Activated T-helper 2 cell treated with anti-CD3 and anti-CD28 coated beads, Interferon-gamma antibody, Interleukin-2, Interleukin-4, amounts not matched to agents 10 μg/mL and 5 μg/mL and 100 μg/mL, durations not matched to agents 14 hours and 24 hours and 36 hours (primary cell): ENCODE results near the gene ARSB. TPM values are rescaled to one million over a fixed set of nuclear protein-coding genes. Genes with fewer than 3 reads are reported as not detected.
"Not testable (repeated sequence)": the region's sequence is repeated elsewhere in the genome, so short reads cannot be mapped to it uniquely, and the experiment has no call there.

Experiments used
- DNase-seq: peaks from one replicate; pipeline ENCODE4 v3.0.0; 2021; ENCODE audit warnings: low spot score
- H3K27ac Mint-ChIP-seq: one replicate; pipeline ENCODE4 v1.8.0; 2021; ENCODE audit warnings: mixed read lengths
- H3K27me3 Mint-ChIP-seq: one replicate; pipeline ENCODE4 v1.8.0; 2021; ENCODE audit warnings: low read depth, mixed read lengths
- H3K36me3 Mint-ChIP-seq: one replicate; pipeline ENCODE4 v1.8.0; 2021; ENCODE audit warnings: low read depth, mixed read lengths
- H3K4me1 Mint-ChIP-seq: one replicate; pipeline ENCODE4 v1.8.0; 2021; ENCODE audit warnings: low read depth, mixed read lengths
- H3K4me3 Mint-ChIP-seq: one replicate; pipeline ENCODE4 v1.8.0; 2021; ENCODE audit warnings: low read depth, mild to moderate bottlenecking, moderate library complexity, mixed read lengths
- H3K9me3 Mint-ChIP-seq: one replicate; pipeline ENCODE4 v1.8.0; 2021; ENCODE audit warnings: mixed read lengths
- intact Hi-C: fragments of 100-400 bp; cut with micrococcal nuclease; formaldehyde crosslinking; loops from one replicate; pipeline ENCODE4 v1.15.1; 2023
- total RNA-seq: library from RNA; stranded (reverse); gene quantifications from 2 replicates; pipeline ENCODE4 v1.2.3, GENCODE V29; 2022

Gene ARSB
- total RNA-seq, 1 donor from 2014 or later: 19.6 TPM

GRCh38 chr5:78762743-78763142, 222.4 kb downstream of the ARSB start:
- H3K36me3 Mint-ChIP-seq, H3K4me1 Mint-ChIP-seq, H3K27ac Mint-ChIP-seq, H3K4me3 Mint-ChIP-seq, intact Hi-C loops, H3K9me3 Mint-ChIP-seq, DNase-seq: not testable (repeated sequence)
- H3K27me3 Mint-ChIP-seq: peaks cover 16% of the 10 kb centered on the region

GRCh38 chr5:78761840-78762239, 223.3 kb downstream of the ARSB start:
- no peak overlapping the region for H3K4me3 Mint-ChIP-seq
- no peaks in the 10 kb centered on the region for H3K9me3 Mint-ChIP-seq
- peaks cover 16% of the 10 kb centered on the region for H3K27me3 Mint-ChIP-seq
- H3K4me1 Mint-ChIP-seq: peaks cover 17% of the 10 kb centered on the region
- intact Hi-C loops: no loop called here
- DNase-seq: no peak
- H3K27ac Mint-ChIP-seq: no peak overlapping the region
- no peaks in the 10 kb centered on the region for H3K36me3 Mint-ChIP-seq

- no peaks in the 10 kb centered on the region for H3K9me3 Mint-ChIP-seq
- DNase-seq: no peak
- intact Hi-C loops: no loop called here
- peaks cover 17% of the 10 kb centered on the region for H3K4me1 Mint-ChIP-seq
- no peak overlapping the region for H3K4me3 Mint-ChIP-seq
- H3K36me3 Mint-ChIP-seq: no peaks in the 10 kb centered on the region
- H3K27ac Mint-ChIP-seq: no peak overlapping the region
- peaks cover 15% of the 10 kb centered on the region for H3K27me3 Mint-ChIP-seq
Measured at GRCh38 chr5:78760770-78761169, 224.3 kb downstream of the ARSB start.

- intact Hi-C loops: no loop called here
- peaks cover 14% of the 10 kb centered on the region for H3K27me3 Mint-ChIP-seq
Measured at GRCh38 chr5:78760366-78760765, 224.7 kb downstream of the ARSB start.

GRCh38 chr5:78758169-78758839, 226.8 kb downstream of the ARSB start:
- no peaks in the 10 kb centered on the region for H3K9me3 Mint-ChIP-seq
- H3K36me3 Mint-ChIP-seq: no peaks in the 10 kb centered on the region
- peaks cover 8% of the 10 kb centered on the region for H3K27me3 Mint-ChIP-seq
- H3K27ac Mint-ChIP-seq: peak overlapping the region; percentile 3
- intact Hi-C loops: loop anchor here (5.0 kb wide), 1 partner anchor 39 kb away; no protein-coding TSS in a partner anchor
- DNase-seq: no peak
- H3K4me3 Mint-ChIP-seq: no peak overlapping the region
- H3K4me1 Mint-ChIP-seq: peaks cover 21% of the 10 kb centered on the region

More at GRCh38 chr5:78760366-78760765, 224.7 kb downstream of the ARSB start:
- Mint-ChIP-seq H3K36me3 (no peaks in the 10 kb centered on the region), H3K9me3 (no peaks in the 10 kb centered on the region), H3K4me3 (no peak overlapping the region), H3K27ac (no peak overlapping the region), H3K4me1 (peaks cover 17% of the 10 kb centered on the region)
- DNase-seq: no peak

GRCh38 chr5:78757269-78758053, 227.6 kb downstream of the ARSB start:
- Mint-ChIP-seq H3K27me3 (peaks cover 7% of the 10 kb centered on the region), H3K9me3 (no peaks in the 10 kb centered on the region), H3K4me1 (peaks cover 21% of the 10 kb centered on the region), H3K27ac (peak overlapping the region; percentile 3), H3K4me3 (no peak overlapping the region), H3K36me3 (no peaks in the 10 kb centered on the region)
- intact Hi-C loops: loop anchor here (5.0 kb wide), 1 partner anchor 40 kb away; no protein-coding TSS in a partner anchor
- DNase-seq: no peak

GRCh38 chr5:78756858-78757257, 228.3 kb downstream of the ARSB start:
- no peaks in the 10 kb centered on the region for H3K9me3 Mint-ChIP-seq
- intact Hi-C loops: loop anchor here (5.0 kb wide), 1 partner anchor 40 kb away; no protein-coding TSS in a partner anchor
- peaks cover 21% of the 10 kb centered on the region for H3K4me1 Mint-ChIP-seq
- H3K4me3 Mint-ChIP-seq: no peak overlapping the region
- no peak for DNase-seq
- H3K27ac Mint-ChIP-seq: no peak overlapping the region
- no peaks in the 10 kb centered on the region for H3K36me3 Mint-ChIP-seq
- peaks cover 2% of the 10 kb centered on the region for H3K27me3 Mint-ChIP-seq

GRCh38 chr5:78755822-78756429, 229.2 kb downstream of the ARSB start:
- intact Hi-C loops: loop anchor here (5.0 kb wide), 1 partner anchor 41 kb away; no protein-coding TSS in a partner anchor

GRCh38 chr5:78754655-78755054, 230.5 kb downstream of the ARSB start:
- no peak for DNase-seq
- Mint-ChIP-seq H3K4me1 (peaks cover 21% of the 10 kb centered on the region), H3K27ac (no peak overlapping the region), H3K36me3 (no peaks in the 10 kb centered on the region), H3K4me3 (no peak overlapping the region), H3K9me3 (no peaks in the 10 kb centered on the region), H3K27me3 (no peaks in the 10 kb centered on the region)
- intact Hi-C loops: loop anchor here (5.0 kb wide), 1 partner anchor 43 kb away; no protein-coding TSS in a partner anchor

More at GRCh38 chr5:78755822-78756429, 229.2 kb downstream of the ARSB start:
- H3K4me1 Mint-ChIP-seq: peaks cover 21% of the 10 kb centered on the region
- H3K9me3 Mint-ChIP-seq: no peaks in the 10 kb centered on the region
- no peak for DNase-seq
- no peak overlapping the region for H3K4me3 Mint-ChIP-seq
- H3K36me3 Mint-ChIP-seq: no peaks in the 10 kb centered on the region
- H3K27ac Mint-ChIP-seq: no peak overlapping the region
- H3K27me3 Mint-ChIP-seq: peaks cover 1% of the 10 kb centered on the region

GRCh38 chr5:78753093-78753531, 232.0 kb downstream of the ARSB start:
- Mint-ChIP-seq H3K27me3 (no peaks in the 10 kb centered on the region), H3K9me3 (no peaks in the 10 kb centered on the region)
- intact Hi-C loops: no loop called here

GRCh38 chr5:78751872-78752271, 233.2 kb downstream of the ARSB start:
- Mint-ChIP-seq H3K4me3 (no peak overlapping the region), H3K27me3 (peaks cover 3% of the 10 kb centered on the region), H3K27ac (no peak overlapping the region), H3K4me1 (peaks cover 5% of the 10 kb centered on the region), H3K9me3 (no peaks in the 10 kb centered on the region), H3K36me3 (no peaks in the 10 kb centered on the region)
- intact Hi-C loops: no loop called here
- no peak for DNase-seq

More at GRCh38 chr5:78753093-78753531, 232.0 kb downstream of the ARSB start:
- no peak overlapping the region for H3K27ac Mint-ChIP-seq
- no peak overlapping the region for H3K4me3 Mint-ChIP-seq
- no peaks in the 10 kb centered on the region for H3K36me3 Mint-ChIP-seq
- H3K4me1 Mint-ChIP-seq: peaks cover 17% of the 10 kb centered on the region
- DNase-seq: no peak

GRCh38 chr5:78750281-78750680, 234.8 kb downstream of the ARSB start:
- peaks cover 8% of the 10 kb centered on the region for H3K27me3 Mint-ChIP-seq
- intact Hi-C loops: no loop called here
- H3K9me3 Mint-ChIP-seq: no peaks in the 10 kb centered on the region
- DNase-seq: no peak
- no peaks in the 10 kb centered on the region for H3K36me3 Mint-ChIP-seq
- no peak overlapping the region for H3K27ac Mint-ChIP-seq
- H3K4me3 Mint-ChIP-seq: no peak overlapping the region
- peaks cover 4% of the 10 kb centered on the region for H3K4me1 Mint-ChIP-seq
